Measurements from ENCODE around the gene ALDH1A2.

DNA sequence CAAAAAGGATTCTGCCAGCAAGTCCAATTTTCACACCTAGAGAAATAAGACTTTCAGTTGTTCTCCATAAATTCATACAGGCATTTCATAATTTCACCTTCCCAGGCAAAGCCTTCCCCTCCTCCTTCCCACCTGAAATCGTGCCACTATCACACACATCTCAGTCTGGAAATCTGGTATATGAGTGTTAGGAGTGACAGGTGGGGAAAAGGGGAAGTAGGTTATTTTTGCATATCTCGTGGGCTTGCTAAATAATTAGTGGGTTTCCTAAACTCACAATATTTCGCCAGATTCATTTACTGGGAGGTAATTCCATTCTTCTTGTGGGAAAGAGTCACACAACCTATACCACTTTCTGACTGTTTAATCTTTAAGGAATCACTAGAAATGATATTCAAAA is 7.4 kb downstream of the ALDH1A2 start:
- TF ChIP-seq, protein P1, sequence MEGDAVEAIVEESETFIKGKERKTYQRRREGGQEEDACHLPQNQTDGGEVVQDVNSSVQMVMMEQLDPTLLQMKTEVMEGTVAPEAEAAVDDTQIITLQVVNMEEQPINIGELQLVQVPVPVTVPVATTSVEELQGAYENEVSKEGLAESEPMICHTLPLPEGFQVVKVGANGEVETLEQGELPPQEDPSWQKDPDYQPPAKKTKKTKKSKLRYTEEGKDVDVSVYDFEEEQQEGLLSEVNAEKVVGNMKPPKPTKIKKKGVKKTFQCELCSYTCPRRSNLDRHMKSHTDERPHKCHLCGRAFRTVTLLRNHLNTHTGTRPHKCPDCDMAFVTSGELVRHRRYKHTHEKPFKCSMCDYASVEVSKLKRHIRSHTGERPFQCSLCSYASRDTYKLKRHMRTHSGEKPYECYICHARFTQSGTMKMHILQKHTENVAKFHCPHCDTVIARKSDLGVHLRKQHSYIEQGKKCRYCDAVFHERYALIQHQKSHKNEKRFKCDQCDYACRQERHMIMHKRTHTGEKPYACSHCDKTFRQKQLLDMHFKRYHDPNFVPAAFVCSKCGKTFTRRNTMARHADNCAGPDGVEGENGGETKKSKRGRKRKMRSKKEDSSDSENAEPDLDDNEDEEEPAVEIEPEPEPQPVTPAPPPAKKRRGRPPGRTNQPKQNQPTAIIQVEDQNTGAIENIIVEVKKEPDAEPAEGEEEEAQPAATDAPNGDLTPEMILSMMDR (IDR thresholded peaks at IDR 0.05): no peak
- no peak for TF ChIP-seq POLR2AphosphoS5 (IDR thresholded peaks at IDR 0.05; ENCODE audit: low read depth, low read length)
- TF ChIP-seq, protein P2, sequence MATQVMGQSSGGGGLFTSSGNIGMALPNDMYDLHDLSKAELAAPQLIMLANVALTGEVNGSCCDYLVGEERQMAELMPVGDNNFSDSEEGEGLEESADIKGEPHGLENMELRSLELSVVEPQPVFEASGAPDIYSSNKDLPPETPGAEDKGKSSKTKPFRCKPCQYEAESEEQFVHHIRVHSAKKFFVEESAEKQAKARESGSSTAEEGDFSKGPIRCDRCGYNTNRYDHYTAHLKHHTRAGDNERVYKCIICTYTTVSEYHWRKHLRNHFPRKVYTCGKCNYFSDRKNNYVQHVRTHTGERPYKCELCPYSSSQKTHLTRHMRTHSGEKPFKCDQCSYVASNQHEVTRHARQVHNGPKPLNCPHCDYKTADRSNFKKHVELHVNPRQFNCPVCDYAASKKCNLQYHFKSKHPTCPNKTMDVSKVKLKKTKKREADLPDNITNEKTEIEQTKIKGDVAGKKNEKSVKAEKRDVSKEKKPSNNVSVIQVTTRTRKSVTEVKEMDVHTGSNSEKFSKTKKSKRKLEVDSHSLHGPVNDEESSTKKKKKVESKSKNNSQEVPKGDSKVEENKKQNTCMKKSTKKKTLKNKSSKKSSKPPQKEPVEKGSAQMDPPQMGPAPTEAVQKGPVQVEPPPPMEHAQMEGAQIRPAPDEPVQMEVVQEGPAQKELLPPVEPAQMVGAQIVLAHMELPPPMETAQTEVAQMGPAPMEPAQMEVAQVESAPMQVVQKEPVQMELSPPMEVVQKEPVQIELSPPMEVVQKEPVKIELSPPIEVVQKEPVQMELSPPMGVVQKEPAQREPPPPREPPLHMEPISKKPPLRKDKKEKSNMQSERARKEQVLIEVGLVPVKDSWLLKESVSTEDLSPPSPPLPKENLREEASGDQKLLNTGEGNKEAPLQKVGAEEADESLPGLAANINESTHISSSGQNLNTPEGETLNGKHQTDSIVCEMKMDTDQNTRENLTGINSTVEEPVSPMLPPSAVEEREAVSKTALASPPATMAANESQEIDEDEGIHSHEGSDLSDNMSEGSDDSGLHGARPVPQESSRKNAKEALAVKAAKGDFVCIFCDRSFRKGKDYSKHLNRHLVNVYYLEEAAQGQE (IDR thresholded peaks at IDR 0.05; ENCODE audit: insufficient read depth in 1 of 2, low read depth in 2 of 2, low read length in 1 of 2): no peak
- no peak for TF ChIP-seq SIN3A (IDR thresholded peaks at IDR 0.05; ENCODE audit: borderline replicate concordance, insufficient read depth, low read depth, low read length)

Data from Panc1 (cell line).